ENCODE results near the gene FGG.

- TF ChIP-seq CTCF (conservative IDR thresholded peaks at IDR 0.05; ENCODE audit: low read length) (peak; percentile 60), EZH2phosphoT487 (IDR thresholded peaks at IDR 0.05; ENCODE audit: borderline replicate concordance, low read depth, low read length) (no peak)
These were observed 14.5 kb upstream of the FGG start for GRCh38 chr4:154626793-154627484.

All from OCI-LY7 (cell line).